CD4-positive, alpha-beta memory T cell (primary cell): ENCODE data around the gene C1QTNF4. TPM values are rescaled to one million over a fixed set of nuclear protein-coding genes. Genes with fewer than 3 reads are reported as not detected.

Experiments used
- CTCF ChIA-PET: fragments of 350-600 bp; sonication (Branson Sonifier 250); formaldehyde crosslinking; loops from one replicate; lab custom pipeline; 2021; ENCODE audit warnings: inconsistent platforms; ENCODE audit not compliant: partially characterized antibody; lab: Charles Lee
- POLR2A ChIA-PET: fragments of 350-600 bp; sonication (Branson Sonifier 250); formaldehyde crosslinking; loops from one replicate; lab custom pipeline; 2021; ENCODE audit not compliant: partially characterized antibody; lab: Charles Lee
- DNase-seq, 5 donors: peaks; one replicate each; pipeline versions ENCODE4 v3.0.0 to v3.0.0-alpha.2; 2020 to 2022; ENCODE audit warnings: mixed read lengths in 1 of 5
- H3K27ac ChIP-seq: one replicate; pipeline ENCODE4 v1.7.0; 2013; ENCODE audit warnings: low read depth, low read length
- H3K27me3 ChIP-seq: 2 replicates; pipeline ENCODE4 v1.7.0; 2013; ENCODE audit warnings: mild to moderate bottlenecking, low read length, moderate library complexity; ENCODE audit not compliant: insufficient read depth
- H3K36me3 ChIP-seq: 2 replicates; pipeline ENCODE4 v1.7.0; 2013; ENCODE audit warnings: mild to moderate bottlenecking, low read length, moderate library complexity; ENCODE audit not compliant: insufficient read depth
- H3K4me1 ChIP-seq: 2 replicates; pipeline ENCODE4 v1.7.0; 2013; ENCODE audit warnings: mild to moderate bottlenecking, low read length, moderate library complexity; ENCODE audit not compliant: insufficient read depth
- H3K4me3 ChIP-seq, 2 donors: one replicate each; pipeline ENCODE4 v1.7.0; 2013; ENCODE audit warnings: low read length in 2 of 2, mild to moderate bottlenecking in 1 of 2
- H3K9me3 ChIP-seq, 2 donors: one replicate each; pipeline ENCODE4 v1.7.0; 2013; ENCODE audit warnings: low read length in 2 of 2, control low read depth in 1 of 2; ENCODE audit not compliant: control insufficient read depth in 1 of 2
- H3K27ac Mint-ChIP-seq, 7 donors: one replicate each; pipeline ENCODE4 v1.8.0; 2020 to 2021; ENCODE audit warnings: mixed read lengths in 7 of 7, mild to moderate bottlenecking in 6 of 7, inconsistent platforms in 3 of 7, moderate library complexity in 3 of 7
- H3K27me3 Mint-ChIP-seq, 2 donors: one replicate each; pipeline ENCODE4 v1.8.0; 2020 to 2021; ENCODE audit warnings: mixed read lengths in 2 of 2
- H3K36me3 Mint-ChIP-seq, 2 donors: one replicate each; pipeline ENCODE4 v1.8.0; 2020 to 2021; ENCODE audit warnings: mixed read lengths in 2 of 2, inconsistent platforms in 1 of 2, mild to moderate bottlenecking in 1 of 2
- H3K4me1 Mint-ChIP-seq, 4 donors: one replicate each; pipeline ENCODE4 v1.8.0; 2020 to 2021; ENCODE audit warnings: mixed read lengths in 4 of 4, mild to moderate bottlenecking in 1 of 4
- H3K4me3 Mint-ChIP-seq, 8 donors: one replicate each; pipeline ENCODE4 v1.8.0; 2020 to 2021; ENCODE audit warnings: mixed read lengths in 8 of 8, mild to moderate bottlenecking in 7 of 8, moderate library complexity in 6 of 8, inconsistent platforms in 3 of 8
- H3K9me3 Mint-ChIP-seq, 8 donors: one replicate each; pipeline ENCODE4 v1.8.0; 2020 to 2021; ENCODE audit warnings: mixed read lengths in 8 of 8, mild to moderate bottlenecking in 5 of 8, inconsistent platforms in 3 of 8, moderate library complexity in 1 of 8
- intact Hi-C: fragments of 100-400 bp; cut with micrococcal nuclease; formaldehyde crosslinking; loops from one replicate; pipeline ENCODE4 v1.15.1; 2023
- polyA plus RNA-seq, 2 donors: library from polyadenylated mRNA; unstranded; fragments of 300-500 nt; fragmentation: Illumina TruSeq; gene quantifications; one replicate each; pipeline ENCODE4 v1.2.3, GENCODE V29; 2021
- total RNA-seq, 2 experiments: library from RNA; stranded (reverse); gene quantifications; one replicate each; pipeline ENCODE4 v1.2.3, GENCODE V29; 2021

The C1QTNF4 gene
- total and polyA plus RNA-seq, 4 experiments from 2014 or later = 0.44 to 0.61 TPM; not detected in 2

GRCh38 chr11:47589118-47589517 lies 5.1 kb downstream of the C1QTNF4 start:
- Mint-ChIP-seq H3K27ac (peak overlapping the region in 1 of 7 donors; percentile 32), H3K27me3 (peaks cover 7 to 13% of the 10 kb centered on the region in 2 donors), H3K36me3 (peaks cover 4 to 12% of the 10 kb centered on the region in 2 donors), H3K4me3 (no peak overlapping the region), H3K9me3 (no peaks in the 10 kb centered on the region), H3K4me1 (peaks cover 0 to 10% (median 2%) of the 10 kb centered on the region in 4 donors)
- H3K27ac ChIP-seq = no peak overlapping the region
- H3K4me1 ChIP-seq = peaks cover 5% of the 10 kb centered on the region
- H3K9me3 ChIP-seq = no peaks in the 10 kb centered on the region
- intact Hi-C loops = no loop called here
- CTCF ChIA-PET = no interaction called here
- peaks cover 4% of the 10 kb centered on the region for H3K36me3 ChIP-seq
- DNase-seq = no peak
- POLR2A ChIA-PET = no interaction called here
- H3K27me3 ChIP-seq = peaks cover 17% of the 10 kb centered on the region
- no peak overlapping the region for H3K4me3 ChIP-seq

GRCh38 chr11:47587723-47588326 lies 6.4 kb downstream of the C1QTNF4 start:
- Mint-ChIP-seq H3K36me3 (peaks cover 14 to 25% of the 10 kb centered on the region in 2 donors), H3K27ac (peak overlapping the region in 1 of 7 donors; percentile 18), H3K4me1 (peaks cover 0 to 4% (median 3%) of the 10 kb centered on the region in 4 donors), H3K4me3 (no peak overlapping the region), H3K27me3 (peaks cover 0 to 5% of the 10 kb centered on the region in 2 donors), H3K9me3 (no peaks in the 10 kb centered on the region)
- no peak for DNase-seq
- H3K36me3 ChIP-seq = peaks cover 16% of the 10 kb centered on the region
- H3K27me3 ChIP-seq = peaks cover 5% of the 10 kb centered on the region
- no peak overlapping the region for H3K27ac ChIP-seq
- ChIA-PET CTCF (no interaction called here), POLR2A (interaction anchor here (2.2 kb wide), 1 partner anchor 9 kb away, joined by 5 read pairs; the partner anchor contains the start of genes KBTBD4 and NDUFS3)
- H3K9me3 ChIP-seq = no peaks in the 10 kb centered on the region
- intact Hi-C loops = no loop called here
- H3K4me1 ChIP-seq = no peaks in the 10 kb centered on the region
- H3K4me3 ChIP-seq = no peak overlapping the region

GRCh38 chr11:47587039-47587716 lies 7.0 kb downstream of the C1QTNF4 start:
- H3K27ac Mint-ChIP-seq = no peak overlapping the region
- peaks cover 23% of the 10 kb centered on the region for H3K36me3 ChIP-seq
- no peaks in the 10 kb centered on the region for H3K9me3 ChIP-seq
- no peaks in the 10 kb centered on the region for H3K27me3 ChIP-seq
- peaks cover 0 to 9% (median 3%) of the 10 kb centered on the region in 4 donors for H3K4me1 Mint-ChIP-seq
- H3K9me3 Mint-ChIP-seq = no peaks in the 10 kb centered on the region
- H3K36me3 Mint-ChIP-seq = peaks cover 20 to 32% of the 10 kb centered on the region in 2 donors
- no peak overlapping the region for H3K4me3 ChIP-seq
- no peak overlapping the region for H3K27ac ChIP-seq
- intact Hi-C loops = no loop called here
- ChIA-PET CTCF (no interaction called here), POLR2A (interaction anchor here (2.2 kb wide), 1 partner anchor 8 kb away, joined by 5 read pairs; the partner anchor contains the start of genes KBTBD4 and NDUFS3)
- H3K27me3 Mint-ChIP-seq = no peaks in the 10 kb centered on the region
- no peaks in the 10 kb centered on the region for H3K4me1 ChIP-seq
- no peak overlapping the region for H3K4me3 Mint-ChIP-seq
- no peak for DNase-seq

GRCh38 chr11:47586098-47586855 lies 7.9 kb downstream of the C1QTNF4 start, which contains the start of gene FAM180B:
Gene FAM180B (plus strand): TSS chr11:47586678. CDS start chr11:47586769, 91 bp downstream.
- H3K9me3 Mint-ChIP-seq = no peaks in the 10 kb centered on the region
- no peaks in the 10 kb centered on the region for H3K9me3 ChIP-seq
- peaks cover 0 to 9% (median 3%) of the 10 kb centered on the region in 4 donors for H3K4me1 Mint-ChIP-seq
- no peaks in the 10 kb centered on the region for H3K27me3 ChIP-seq
- DNase-seq = no peak
- no peaks in the 10 kb centered on the region for H3K4me1 ChIP-seq
- no peak within 1 kb of the TSS for H3K4me3 ChIP-seq
- no peak within 1 kb of the TSS for H3K27ac ChIP-seq
- H3K36me3 Mint-ChIP-seq = peaks cover 29 to 40% of the 10 kb centered on the region in 2 donors
- POLR2A ChIA-PET = interaction anchor here (2.2 kb wide), 1 partner anchor 7 kb away, joined by 5 read pairs; the partner anchor contains the start of genes KBTBD4 and NDUFS3
- intact Hi-C loops = no loop called here
- no peaks in the 10 kb centered on the region for H3K27me3 Mint-ChIP-seq
- H3K36me3 ChIP-seq = peaks cover 32% of the 10 kb centered on the region
- H3K27ac Mint-ChIP-seq = no peak within 1 kb of the TSS
- H3K4me3 Mint-ChIP-seq = peak within 1 kb of the TSS in 1 of 8 donors; percentile 43
- CTCF ChIA-PET = interaction anchor here (0.5 kb wide), 1 partner anchor 27 kb away, joined by 3 read pairs; no protein-coding TSS in a partner anchor

- Histone ChIP-seq H3K27me3 (no peaks in the 10 kb centered on the region), H3K36me3 (peaks cover 36% of the 10 kb centered on the region), H3K9me3 (no peaks in the 10 kb centered on the region), H3K4me3 (no peak overlapping the region), H3K27ac (no peak overlapping the region), H3K4me1 (peaks cover 13% of the 10 kb centered on the region)
- Mint-ChIP-seq H3K27ac (peak overlapping the region in 3 of 7 donors; percentile 38 to 65 (median 49)), H3K4me3 (no peak overlapping the region), H3K36me3 (peaks cover 31 to 53% of the 10 kb centered on the region in 2 donors), H3K9me3 (peaks cover 0 to under 1% (median 0%) of the 10 kb centered on the region in 8 donors), H3K4me1 (peaks cover 9 to 28% (median 15%) of the 10 kb centered on the region in 4 donors), H3K27me3 (peaks cover 0 to under 1% of the 10 kb centered on the region in 2 donors)
- intact Hi-C loops = no loop called here
- ChIA-PET POLR2A (no interaction called here), CTCF (interaction anchor here (1.2 kb wide), 1 partner anchor 19 kb away, joined by 3 read pairs; no protein-coding TSS in a partner anchor)
- no peak for DNase-seq
Observed at GRCh38 chr11:47583844-47584243, 10.4 kb downstream of the C1QTNF4 start.

GRCh38 chr11:47578524-47579494 lies 15.4 kb downstream of the C1QTNF4 start, which contains the start of the genes KBTBD4 and NDUFS3:
Gene KBTBD4 (minus strand): TSS chr11:47578970. CDS start chr11:47578951, 19 bp downstream.
Gene NDUFS3 (plus strand): TSS chr11:47579074. CDS start chr11:47579092, 18 bp downstream.
- Histone ChIP-seq H3K4me1 (peaks cover 42% of the 10 kb centered on the region), H3K9me3 (no peaks in the 10 kb centered on the region), H3K4me3 (peak within 1 kb of the TSS; percentile 80 to 93), H3K27me3 (no peaks in the 10 kb centered on the region), H3K27ac (peak within 1 kb of the TSS; percentile 83), H3K36me3 (peaks cover 35% of the 10 kb centered on the region)
- H3K27me3 Mint-ChIP-seq = peaks cover 0 to 1% of the 10 kb centered on the region in 2 donors
- ChIA-PET POLR2A (interaction anchor here (0.6 to 3.4 kb wide), 17 partner anchors 8 to 878 kb away, joined by 3 to 52 read pairs (median 3); partner anchors contain the start of genes ACP2, AGBL2, ARHGAP1 and CELF1), CTCF (interaction anchor here (0.9 to 2.1 kb wide), 2 partner anchors 14 to 26 kb away, joined by 3 to 7 read pairs; partner anchors contain the start of gene CELF1)
- intact Hi-C loops = loop anchor here (1.0 to 10.0 kb wide), 7 partner anchors 14 to 642 kb away; partner anchors contain the start of genes ACP2, ARFGAP2, CELF1 and CSTPP1
- peaks cover 32 to 60% of the 10 kb centered on the region in 2 donors for H3K36me3 Mint-ChIP-seq
- peaks cover 0 to 3% (median 0%) of the 10 kb centered on the region in 8 donors for H3K9me3 Mint-ChIP-seq
- peak; percentile 87 to 90 (median 88) for DNase-seq
- H3K4me3 Mint-ChIP-seq = peak within 1 kb of the TSS; percentile 97 to 100 (median 100)
- peak within 1 kb of the TSS; percentile 96 to 100 (median 100) for H3K27ac Mint-ChIP-seq
- peaks cover 18 to 48% (median 35%) of the 10 kb centered on the region in 4 donors for H3K4me1 Mint-ChIP-seq
